Neural cell (in vitro differentiated cells): ENCODE data around the gene ENHO. TPM values are rescaled to one million over a fixed set of nuclear protein-coding genes. Genes with fewer than 3 reads are reported as not detected.

Experiments
- H2AFZ ChIP-seq: fragments of 200-600, 300-800 bp; sonication (generic), shearing (Covaris generic); 2 replicates; pipeline ENCODE4 v1.6.0; 2014; ENCODE audit warnings: low read depth, mild to moderate bottlenecking, antibody characterized with exemption, low read length, moderate library complexity
- H3F3A ChIP-seq: fragments of 200-600 bp; shearing (Covaris generic); 2 replicates; pipeline ENCODE4 v1.6.1; 2016; ENCODE audit warnings: mild to moderate bottlenecking, moderate library complexity, mixed read lengths, antibody characterized with exemption, low read length; ENCODE audit not compliant: insufficient read depth, poor library complexity, severe bottlenecking
- H3K27ac ChIP-seq: fragments of 200-600, 300-800 bp; sonication (generic), shearing (Covaris generic); 2 replicates; pipeline ENCODE4 v1.5.1; 2014; ENCODE audit warnings: mild to moderate bottlenecking, low read length, moderate library complexity
- H3K27me3 ChIP-seq: fragments of 300-800, 200-600 bp; sonication (generic), shearing (Covaris generic); 2 replicates; pipeline ENCODE4 v1.6.0; 2014; ENCODE audit warnings: mild to moderate bottlenecking, low read depth, low read length, moderate library complexity; ENCODE audit not compliant: insufficient read depth
- H3K36me3 ChIP-seq: fragments of 300-800, 200-600 bp; sonication (generic), shearing (Covaris generic); 2 replicates; pipeline ENCODE4 v1.5.1; 2014; ENCODE audit warnings: mild to moderate bottlenecking, antibody characterized with exemption, low read length, moderate library complexity; ENCODE audit not compliant: insufficient read depth
- H3K4me2 ChIP-seq: fragments of 300-800, 200-600 bp; sonication (generic), shearing (Covaris generic); 2 replicates; pipeline ENCODE4 v1.6.0; 2014; ENCODE audit warnings: mild to moderate bottlenecking, low read length
- H3K4me3 ChIP-seq: fragments of 300-800, 200-600 bp; sonication (generic), shearing (Covaris generic); 2 replicates; pipeline ENCODE4 v1.5.1; 2014; ENCODE audit warnings: mild to moderate bottlenecking, low read length, moderate library complexity
- H3K79me2 ChIP-seq: fragments of 200-600 bp; shearing (Covaris generic); replicated peaks from 2 replicates; pipeline ENCODE4 v1.6.0; 2014; ENCODE audit warnings: mild to moderate bottlenecking, low read length, moderate library complexity; ENCODE audit not compliant: insufficient read depth
- H3K9ac ChIP-seq: fragments of 300-800, 200-600 bp; sonication (generic), shearing (Covaris generic); 2 replicates; pipeline ENCODE4 v1.6.1; 2016; ENCODE audit warnings: mild to moderate bottlenecking, low read length, mixed read lengths
- H3K9me2 ChIP-seq: fragments of 200-600 bp; shearing (Covaris generic); 2 replicates; pipeline ENCODE4 v1.6.1; 2016; ENCODE audit warnings: mild to moderate bottlenecking, low read length, mixed read lengths; ENCODE audit not compliant: insufficient read depth
- H3K9me3 ChIP-seq: fragments of 200-600, 300-800 bp; sonication (generic), shearing (Covaris generic); 2 replicates; pipeline ENCODE4 v1.6.1; 2016; ENCODE audit warnings: mild to moderate bottlenecking, mixed run types, low read length, moderate library complexity, mixed read lengths
- H4K20me1 ChIP-seq: fragments of 200-600 bp; shearing (Covaris generic); 2 replicates; pipeline ENCODE4 v1.6.1; 2016; ENCODE audit warnings: mild to moderate bottlenecking, mixed run types; ENCODE audit not compliant: insufficient read depth
- EP300 ChIP-seq: fragments of 450-650 bp; conservative IDR thresholded peaks from 2 replicates; pipeline ENCODE4 v1.6.1; 2014; ENCODE audit warnings: antibody characterized with exemption, mild to moderate bottlenecking, moderate library complexity; ENCODE audit not compliant: poor library complexity, severe bottlenecking
- EZH2 ChIP-seq: fragments of 200-600, 300-800 bp; shearing (Covaris generic), sonication (generic); IDR thresholded peaks from 2 replicates; pipeline ENCODE4 v1.6.1; 2014; ENCODE audit warnings: antibody characterized with exemption, low read length, borderline replicate concordance, mild to moderate bottlenecking; ENCODE audit not compliant: insufficient read depth, poor library complexity, severe bottlenecking
- MXI1 ChIP-seq: fragments of 450-650 bp; conservative IDR thresholded peaks from 2 replicates; pipeline ENCODE4 v1.6.1; 2014; ENCODE audit warnings: antibody characterized with exemption, mild to moderate bottlenecking; ENCODE audit not compliant: poor library complexity, severe bottlenecking
- POLR2AphosphoS5 ChIP-seq: IDR thresholded peaks from 2 replicates; pipeline ENCODE4 v1.6.1; 2012
- RAD21 ChIP-seq: fragments of 450-650 bp; conservative IDR thresholded peaks from 2 replicates; pipeline ENCODE4 v1.6.1; 2014; ENCODE audit warnings: antibody characterized with exemption, mild to moderate bottlenecking, moderate library complexity
- SMC3 ChIP-seq: fragments of 450-650 bp; conservative IDR thresholded peaks from 2 replicates; pipeline ENCODE4 v1.6.1; 2014; ENCODE audit warnings: antibody characterized with exemption, mild to moderate bottlenecking, moderate library complexity; ENCODE audit not compliant: poor library complexity
- TAF1 ChIP-seq: IDR thresholded peaks from 2 replicates; pipeline ENCODE4 v1.6.1; 2012; ENCODE audit warnings: low read depth
- polyA plus RNA-seq: library from polyadenylated mRNA; depleted of rRNA; stranded (reverse); fragments of >200 nt; gene quantifications from 2 replicates; pipeline ENCODE4 v1.2.3, GENCODE V29; 2014
- TF ChIP-seq, protein P1 (sequence below): IDR thresholded peaks from 2 replicates; pipeline ENCODE4 v1.6.1; 2012; ENCODE audit warnings: borderline replicate concordance
- TF ChIP-seq, protein P2 (sequence below): fragments of 450-650 bp; IDR thresholded peaks from 2 replicates; pipeline ENCODE4 v1.5.1; 2014; ENCODE audit warnings: antibody characterized with exemption, mild to moderate bottlenecking, moderate library complexity; ENCODE audit not compliant: poor library complexity, severe bottlenecking

The ENHO gene
- polyA plus RNA-seq, 1 donor from 2014 or later: 172 TPM

DNA sequence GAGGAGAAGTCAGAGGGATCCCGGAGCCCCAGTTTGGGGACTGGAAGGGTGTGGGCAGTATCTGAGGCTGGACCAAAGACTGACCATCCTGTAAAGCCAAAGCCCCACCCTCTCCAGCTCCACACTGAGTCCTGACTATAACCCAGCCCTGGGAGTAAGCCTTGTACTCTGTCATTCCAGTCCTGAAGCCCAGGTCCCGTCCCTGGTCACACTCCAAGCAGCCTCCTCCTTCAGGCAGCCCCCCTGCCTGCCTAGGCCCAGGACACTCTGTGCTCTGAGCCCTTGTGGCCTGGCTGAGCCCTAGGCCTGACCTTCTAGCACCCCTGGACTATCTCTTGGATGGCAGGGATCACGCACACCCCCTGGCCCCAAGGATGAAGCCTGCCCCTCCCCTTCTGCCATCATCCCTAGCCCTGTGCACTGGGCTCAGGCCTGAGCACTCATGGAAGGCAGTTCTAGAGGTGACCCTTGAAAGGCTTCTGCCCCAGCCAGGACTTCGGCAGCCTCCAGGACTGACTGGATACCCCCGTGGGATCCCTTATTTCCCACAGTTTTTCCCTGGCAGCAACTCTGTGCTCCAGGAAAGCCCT, 28.0 kb upstream of the ENHO start:
- H3K4me3 ChIP-seq: no peak overlapping the region
- no peaks in the 10 kb centered on the region for H3K9me2 ChIP-seq
- no peaks in the 10 kb centered on the region for H3K27me3 ChIP-seq
- H3K36me3 ChIP-seq: no peaks in the 10 kb centered on the region
- no peak overlapping the region for H2AFZ ChIP-seq
- TF ChIP-seq POLR2AphosphoS5 (no peak), RAD21 (no peak), EP300 (no peak), SMC3 (no peak), MXI1 (no peak), EZH2 (no peak), TAF1 (no peak)
- TF ChIP-seq, protein P1, sequence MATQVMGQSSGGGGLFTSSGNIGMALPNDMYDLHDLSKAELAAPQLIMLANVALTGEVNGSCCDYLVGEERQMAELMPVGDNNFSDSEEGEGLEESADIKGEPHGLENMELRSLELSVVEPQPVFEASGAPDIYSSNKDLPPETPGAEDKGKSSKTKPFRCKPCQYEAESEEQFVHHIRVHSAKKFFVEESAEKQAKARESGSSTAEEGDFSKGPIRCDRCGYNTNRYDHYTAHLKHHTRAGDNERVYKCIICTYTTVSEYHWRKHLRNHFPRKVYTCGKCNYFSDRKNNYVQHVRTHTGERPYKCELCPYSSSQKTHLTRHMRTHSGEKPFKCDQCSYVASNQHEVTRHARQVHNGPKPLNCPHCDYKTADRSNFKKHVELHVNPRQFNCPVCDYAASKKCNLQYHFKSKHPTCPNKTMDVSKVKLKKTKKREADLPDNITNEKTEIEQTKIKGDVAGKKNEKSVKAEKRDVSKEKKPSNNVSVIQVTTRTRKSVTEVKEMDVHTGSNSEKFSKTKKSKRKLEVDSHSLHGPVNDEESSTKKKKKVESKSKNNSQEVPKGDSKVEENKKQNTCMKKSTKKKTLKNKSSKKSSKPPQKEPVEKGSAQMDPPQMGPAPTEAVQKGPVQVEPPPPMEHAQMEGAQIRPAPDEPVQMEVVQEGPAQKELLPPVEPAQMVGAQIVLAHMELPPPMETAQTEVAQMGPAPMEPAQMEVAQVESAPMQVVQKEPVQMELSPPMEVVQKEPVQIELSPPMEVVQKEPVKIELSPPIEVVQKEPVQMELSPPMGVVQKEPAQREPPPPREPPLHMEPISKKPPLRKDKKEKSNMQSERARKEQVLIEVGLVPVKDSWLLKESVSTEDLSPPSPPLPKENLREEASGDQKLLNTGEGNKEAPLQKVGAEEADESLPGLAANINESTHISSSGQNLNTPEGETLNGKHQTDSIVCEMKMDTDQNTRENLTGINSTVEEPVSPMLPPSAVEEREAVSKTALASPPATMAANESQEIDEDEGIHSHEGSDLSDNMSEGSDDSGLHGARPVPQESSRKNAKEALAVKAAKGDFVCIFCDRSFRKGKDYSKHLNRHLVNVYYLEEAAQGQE: no peak
- TF ChIP-seq, protein P2, sequence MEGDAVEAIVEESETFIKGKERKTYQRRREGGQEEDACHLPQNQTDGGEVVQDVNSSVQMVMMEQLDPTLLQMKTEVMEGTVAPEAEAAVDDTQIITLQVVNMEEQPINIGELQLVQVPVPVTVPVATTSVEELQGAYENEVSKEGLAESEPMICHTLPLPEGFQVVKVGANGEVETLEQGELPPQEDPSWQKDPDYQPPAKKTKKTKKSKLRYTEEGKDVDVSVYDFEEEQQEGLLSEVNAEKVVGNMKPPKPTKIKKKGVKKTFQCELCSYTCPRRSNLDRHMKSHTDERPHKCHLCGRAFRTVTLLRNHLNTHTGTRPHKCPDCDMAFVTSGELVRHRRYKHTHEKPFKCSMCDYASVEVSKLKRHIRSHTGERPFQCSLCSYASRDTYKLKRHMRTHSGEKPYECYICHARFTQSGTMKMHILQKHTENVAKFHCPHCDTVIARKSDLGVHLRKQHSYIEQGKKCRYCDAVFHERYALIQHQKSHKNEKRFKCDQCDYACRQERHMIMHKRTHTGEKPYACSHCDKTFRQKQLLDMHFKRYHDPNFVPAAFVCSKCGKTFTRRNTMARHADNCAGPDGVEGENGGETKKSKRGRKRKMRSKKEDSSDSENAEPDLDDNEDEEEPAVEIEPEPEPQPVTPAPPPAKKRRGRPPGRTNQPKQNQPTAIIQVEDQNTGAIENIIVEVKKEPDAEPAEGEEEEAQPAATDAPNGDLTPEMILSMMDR: no peak
- H3K9ac ChIP-seq: no peak overlapping the region
- no peaks in the 10 kb centered on the region for H3F3A ChIP-seq
- H3K79me2 ChIP-seq: no peaks in the 10 kb centered on the region
- no peaks in the 10 kb centered on the region for H3K9me3 ChIP-seq
- H3K4me2 ChIP-seq: no peak overlapping the region
- no peaks in the 10 kb centered on the region for H4K20me1 ChIP-seq
- no peak overlapping the region for H3K27ac ChIP-seq

DNA sequence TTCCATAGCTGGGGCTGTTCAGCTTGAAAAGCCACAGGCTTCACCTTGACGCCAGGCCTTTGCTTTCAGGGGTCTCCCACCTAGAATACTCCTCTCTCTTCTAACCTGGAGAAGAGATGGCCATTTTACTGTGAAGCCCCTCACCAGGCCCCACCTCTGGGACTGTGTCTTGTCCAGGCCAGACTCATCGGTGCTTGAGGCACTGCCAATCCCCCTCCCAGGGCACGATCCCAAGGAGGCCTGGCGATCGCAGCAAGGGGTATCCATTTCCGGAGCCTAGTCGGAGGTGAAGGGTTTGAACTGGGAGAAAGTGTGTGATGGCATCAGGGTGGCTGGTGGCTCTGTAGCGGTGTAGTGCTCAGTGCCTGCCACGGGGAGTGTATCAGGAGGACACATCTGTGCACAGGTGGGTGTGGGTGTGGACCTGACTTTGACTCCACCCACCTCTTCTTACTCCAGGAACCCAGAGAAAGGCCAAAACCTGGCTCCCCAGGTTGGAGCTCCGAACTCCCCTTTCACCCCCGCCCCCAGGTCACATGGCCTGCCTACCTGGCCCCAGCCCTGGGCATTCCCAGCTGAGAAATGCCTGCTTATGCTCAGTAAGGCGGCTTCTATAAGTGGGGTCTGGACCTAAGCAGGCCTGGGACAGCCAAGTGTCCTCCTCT, 27.4 kb upstream of the ENHO start:
- Histone ChIP-seq H3K36me3 (no peaks in the 10 kb centered on the region), H3K9me2 (no peaks in the 10 kb centered on the region), H3K27ac (no peak overlapping the region), H3F3A (no peaks in the 10 kb centered on the region), H3K4me3 (no peak overlapping the region), H2AFZ (no peak overlapping the region), H3K4me2 (no peak overlapping the region), H3K9me3 (no peaks in the 10 kb centered on the region), H4K20me1 (no peaks in the 10 kb centered on the region), H3K27me3 (no peaks in the 10 kb centered on the region), H3K9ac (no peak overlapping the region), H3K79me2 (no peaks in the 10 kb centered on the region)
- TF ChIP-seq, protein P2: no peak
- TF ChIP-seq TAF1 (no peak), POLR2AphosphoS5 (no peak), RAD21 (no peak), SMC3 (no peak), MXI1 (no peak), EP300 (no peak), EZH2 (no peak)
- TF ChIP-seq, protein P1: no peak
